ENCODE results near the gene GTF3A. TPM values are rescaled to one million over a fixed set of nuclear protein-coding genes. Genes with fewer than 3 reads are reported as not detected.

GTF3A gene
- total and polyA plus RNA-seq, 9 of the 15 experiments (the other 6 are each of a cell fraction or from before 2014, with no cell fraction given), result 47.5 to 303 (median 174) TPM

GRCh38 chr13:27375686-27376326 is 48.6 kb upstream of the GTF3A start (continued):
- TF ChIP-seq REST (IDR thresholded peaks at IDR 0.05; ENCODE audit: borderline replicate concordance) (no peak), REST (CRISPR knock-in tag; IDR thresholded peaks at IDR 0.05; ENCODE audit: low read depth) (no peak), CTCFL (IDR thresholded peaks at IDR 0.05; ENCODE audit: borderline replicate concordance, insufficient read depth, low read depth, low read length, poor library complexity, severe bottlenecking) (peak; percentile 7)

All from K562 (cell line).